Right atrium auricular region (tissue), 2 donors: Measurements from ENCODE around the gene IL3. TPM values are rescaled to one million over a fixed set of nuclear protein-coding genes. Genes with fewer than 3 reads are reported as not detected.

ENCODE experiments used
- DNase-seq: peaks from one replicate; pipeline ENCODE4 v3.0.0-alpha.2; 2019; ENCODE audit warnings: low spot score
- H3K27ac ChIP-seq, 2 donors: fragments of 200-600 bp; sonication (generic); 1 replicate in 1 of 2; 2 replicates in 1 of 2; pipeline ENCODE4 v1.5.1; 2016 to 2019
- H3K27me3 ChIP-seq, 2 donors: fragments of 200-600 bp; sonication (generic); one replicate each; pipeline versions ENCODE4 v1.5.1 to v1.6.0; 2017 to 2019
- H3K36me3 ChIP-seq: fragments of 200-600 bp; sonication (generic); one replicate; pipeline ENCODE4 v1.5.1; 2016
- H3K4me1 ChIP-seq, 2 donors: fragments of 200-600 bp; sonication (generic); one replicate each; pipeline versions ENCODE4 v1.5.1 to v1.6.0; 2017 to 2019
- H3K4me3 ChIP-seq, 2 donors: fragments of 200-600 bp; sonication (generic); 1 replicate in 1 of 2; 2 replicates in 1 of 2; pipeline ENCODE4 v1.5.1; 2017 to 2019; ENCODE audit warnings: mild to moderate bottlenecking in 1 of 2, moderate library complexity in 1 of 2
- H3K9me3 ChIP-seq, 2 donors: fragments of 200-600 bp; sonication (generic); one replicate each; pipeline ENCODE4 v1.5.1; 2019
- CTCF ChIP-seq, 2 donors: fragments of 200-600 bp; sonication (generic); IDR thresholded peaks; one replicate each; pipeline ENCODE4 v1.5.1; 2019; ENCODE audit warnings: antibody characterized with exemption in 2 of 2
- total RNA-seq, 2 donors: library from RNA; depleted of rRNA; stranded (reverse); fragments of >200 nt; gene quantifications; one replicate each; pipeline ENCODE4 v1.1.0, GENCODE V29; 2016

IL3 gene
- total RNA-seq, 2 donors from 2014 or later, result not detected

- Histone ChIP-seq H3K36me3 (no peaks in the 10 kb centered on the region), H3K27me3 (no peaks in the 10 kb centered on the region), H3K4me1 (no peaks in the 10 kb centered on the region), H3K27ac (no peak overlapping the region), H3K9me3 (no peaks in the 10 kb centered on the region), H3K4me3 (no peak overlapping the region)
- TF ChIP-seq CTCF (IDR thresholded peaks at IDR 0.05), result no peak
- DNase-seq, result no peak
Observed at GRCh38 chr5:132019857-132020555, 40.4 kb upstream of the IL3 start.

DNA sequence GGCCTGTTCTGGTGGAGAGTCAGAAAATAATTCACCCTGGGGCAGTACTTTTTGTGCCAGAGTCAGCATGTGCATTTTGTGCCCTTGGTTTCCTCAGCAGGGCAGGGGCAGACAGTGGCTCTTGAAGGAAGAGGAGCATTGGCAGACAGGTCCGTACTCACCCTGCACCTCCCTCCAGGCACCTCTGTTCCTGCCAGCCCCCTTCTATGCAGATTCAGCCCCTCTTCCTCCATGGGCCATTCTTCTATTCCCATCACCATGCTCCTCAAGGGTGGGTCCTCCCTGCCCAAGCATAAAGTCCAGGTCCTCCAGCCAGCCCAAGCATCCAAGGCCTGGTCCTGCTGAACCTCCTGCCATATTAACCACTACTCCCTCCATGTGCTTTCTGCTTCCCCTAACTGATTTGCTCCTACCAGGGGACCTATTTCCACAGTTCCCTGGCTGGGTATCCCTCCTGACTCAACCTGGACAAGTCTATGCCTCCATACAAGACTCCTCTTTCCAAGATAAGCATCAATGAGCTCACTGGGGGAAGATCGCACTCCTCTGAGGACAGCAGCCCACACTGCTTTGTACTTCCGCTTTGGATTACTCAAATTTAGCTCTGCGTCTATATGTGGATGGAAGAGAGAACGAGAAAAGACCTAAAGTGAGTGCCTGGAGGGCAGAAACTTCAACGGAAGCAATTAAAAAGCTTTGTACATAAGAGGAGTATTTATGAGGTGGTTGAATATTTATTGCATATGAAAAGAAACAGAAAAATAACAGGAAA lies 39.7 kb upstream of the IL3 start:
- no peak overlapping the region for H3K27ac ChIP-seq
- H3K4me1 ChIP-seq, result no peaks in the 10 kb centered on the region
- no peak for TF ChIP-seq CTCF (IDR thresholded peaks at IDR 0.05)
- H3K36me3 ChIP-seq, result no peaks in the 10 kb centered on the region
- no peak for DNase-seq
- H3K4me3 ChIP-seq, result no peak overlapping the region
- H3K27me3 ChIP-seq, result no peaks in the 10 kb centered on the region
- no peaks in the 10 kb centered on the region for H3K9me3 ChIP-seq

DNA sequence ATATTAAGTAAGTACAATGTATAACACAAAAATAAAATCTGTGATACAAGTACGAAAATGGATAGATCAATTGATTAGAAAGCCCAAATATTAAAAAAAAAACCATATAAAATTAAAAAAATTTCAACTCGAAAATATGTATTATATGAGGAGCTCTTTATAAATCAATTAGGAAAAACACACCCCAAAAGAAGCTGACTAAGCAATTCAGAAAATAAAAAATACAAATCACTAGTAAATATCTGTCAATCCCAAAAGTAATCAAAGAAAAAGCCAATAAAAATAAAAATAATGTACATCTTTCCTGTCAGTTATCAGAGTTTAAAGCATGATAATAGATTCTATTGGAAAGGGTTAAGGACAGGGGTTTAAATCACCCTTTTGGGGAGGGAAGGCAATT lies 38.8 kb upstream of the IL3 start:
- Histone ChIP-seq H3K4me1 (no peaks in the 10 kb centered on the region), H3K36me3 (no peaks in the 10 kb centered on the region), H3K27ac (no peak overlapping the region), H3K4me3 (no peak overlapping the region), H3K27me3 (no peaks in the 10 kb centered on the region), H3K9me3 (no peaks in the 10 kb centered on the region)
- no peak for DNase-seq
- no peak for TF ChIP-seq CTCF (IDR thresholded peaks at IDR 0.05)

DNA sequence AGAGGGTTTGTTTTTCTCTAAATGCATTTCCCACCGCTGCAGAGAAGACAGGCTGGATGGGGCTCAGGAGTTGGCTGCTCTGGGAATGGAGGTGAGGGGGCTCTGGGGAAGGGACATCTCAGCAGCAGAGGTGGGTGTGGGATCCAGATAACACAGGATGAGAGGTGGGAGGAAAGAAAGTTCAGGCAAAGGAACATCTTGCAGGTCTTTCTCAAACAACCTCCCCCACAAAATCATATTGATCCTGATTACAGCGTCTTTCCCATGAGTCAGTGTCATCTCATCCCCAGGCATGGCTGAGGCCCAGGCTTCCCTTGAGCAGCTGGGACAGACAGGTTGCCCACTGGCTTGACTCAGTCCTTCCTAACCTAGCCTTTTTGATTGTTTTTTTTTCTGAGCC lies 37.7 kb upstream of the IL3 start:
- no peaks in the 10 kb centered on the region for H3K9me3 ChIP-seq
- no peaks in the 10 kb centered on the region for H3K36me3 ChIP-seq
- no peak for TF ChIP-seq CTCF (IDR thresholded peaks at IDR 0.05)
- DNase-seq, result no peak
- no peak overlapping the region for H3K27ac ChIP-seq
- no peaks in the 10 kb centered on the region for H3K27me3 ChIP-seq
- H3K4me3 ChIP-seq, result no peak overlapping the region
- no peaks in the 10 kb centered on the region for H3K4me1 ChIP-seq

DNA sequence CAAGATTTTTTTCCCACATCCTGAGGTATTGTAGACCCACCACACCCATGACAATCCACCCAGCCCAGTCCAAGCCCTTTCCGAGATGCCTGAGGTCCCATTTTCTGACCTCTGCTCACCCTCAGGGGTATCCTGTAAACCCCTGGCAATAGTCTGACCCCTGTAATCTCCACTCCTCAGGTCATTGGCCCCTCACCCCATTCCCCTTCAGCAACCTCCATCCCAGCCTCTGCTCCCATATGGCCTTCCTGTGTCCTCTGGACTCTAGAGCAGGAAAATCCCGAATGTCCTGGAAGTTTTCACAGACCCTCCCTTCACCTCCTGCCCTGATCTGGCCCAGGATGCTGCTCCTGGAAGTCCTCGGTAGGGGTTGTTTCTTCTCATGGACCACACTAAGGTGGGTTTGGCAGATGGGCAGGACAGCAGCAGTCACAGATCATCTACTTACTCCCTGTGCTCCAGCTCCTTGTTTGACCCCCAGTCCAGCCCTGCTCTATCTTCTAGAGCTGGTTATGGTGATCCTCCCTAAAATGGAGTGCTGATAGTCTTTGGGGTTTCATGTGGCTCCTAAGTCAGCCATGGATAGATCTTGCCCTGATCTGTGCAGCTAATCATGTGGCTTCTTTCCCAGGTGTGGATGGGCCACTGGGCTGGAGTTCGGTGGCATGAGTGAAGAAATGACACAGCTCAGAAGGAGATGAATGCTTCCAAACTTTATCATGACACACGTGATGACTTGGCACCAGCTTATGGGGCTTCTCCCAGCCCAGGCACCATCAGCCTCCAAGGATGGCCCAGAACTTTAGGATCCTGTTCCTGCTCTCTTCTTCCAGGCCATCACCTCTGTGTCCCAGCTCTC lies 37.0 kb upstream of the IL3 start:
- Histone ChIP-seq H3K36me3 (no peaks in the 10 kb centered on the region), H3K27me3 (no peaks in the 10 kb centered on the region), H3K4me1 (no peaks in the 10 kb centered on the region), H3K4me3 (no peak overlapping the region), H3K9me3 (no peaks in the 10 kb centered on the region), H3K27ac (no peak overlapping the region)
- DNase-seq, result peak; percentile 36
- no peak for TF ChIP-seq CTCF (IDR thresholded peaks at IDR 0.05)
